ENCODE data around the gene SMAD5. TPM values are rescaled to one million over a fixed set of nuclear protein-coding genes. Genes with fewer than 3 reads are reported as not detected.

Gene SMAD5
- total and polyA plus RNA-seq, 9 donors = 27.9 to 61.8 (median 38.4) TPM

- no peak overlapping the region for H3K4me3 ChIP-seq (ENCODE audit: low read length)
- no CpG with 5 or more reads among the region's 2 CpGs for WGBS (ENCODE audit: insufficient coverage)
- peak; percentile 79 for DNase-seq
- H3K27ac ChIP-seq (ENCODE audit: low read length) = no peak overlapping the region
- no peaks in the 10 kb centered on the region for H3K9me3 ChIP-seq (replicated peaks; ENCODE audit: control insufficient read depth, low read depth, low read length)
- H3K36me3 ChIP-seq (ENCODE audit: control insufficient read depth, insufficient read depth, low read length) = peaks cover 12% of the 10 kb centered on the region
- no peaks in the 10 kb centered on the region for H3K27me3 ChIP-seq (ENCODE audit: control insufficient read depth, insufficient read depth, low read length)
- no peaks in the 10 kb centered on the region for H3K4me1 ChIP-seq (ENCODE audit: control insufficient read depth, insufficient read depth, low read length)
Measured at GRCh38 chr5:136174021-136174659, 41.5 kb downstream of the SMAD5 start.

DNA sequence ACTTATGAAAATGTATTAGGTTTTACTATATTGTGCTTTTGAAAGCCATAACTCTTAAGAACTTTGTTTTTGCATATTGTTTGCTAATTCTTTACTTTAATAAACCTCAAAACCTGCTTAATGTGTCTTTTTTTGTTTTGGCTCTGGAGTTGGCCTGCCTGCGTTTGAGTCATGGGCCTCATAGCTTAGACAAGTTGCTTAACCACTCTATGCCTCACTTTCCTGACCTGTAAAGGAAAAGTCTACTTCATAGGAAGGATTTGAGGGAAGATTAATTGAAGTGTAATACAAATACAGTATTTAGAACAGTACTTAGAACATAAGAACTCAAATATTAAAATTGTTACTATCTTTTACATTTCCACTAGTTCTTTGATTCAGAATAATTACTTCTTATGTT lies 50.0 kb downstream of the SMAD5 start:
- Histone ChIP-seq H3K27me3 (ENCODE audit: control insufficient read depth, insufficient read depth, low read length) (no peaks in the 10 kb centered on the region), H3K36me3 (ENCODE audit: control insufficient read depth, insufficient read depth, low read length) (peaks cover 8% of the 10 kb centered on the region), H3K4me1 (ENCODE audit: control insufficient read depth, insufficient read depth, low read length) (no peaks in the 10 kb centered on the region), H3K9me3 (replicated peaks; ENCODE audit: control insufficient read depth, low read depth, low read length) (no peaks in the 10 kb centered on the region), H3K4me3 (ENCODE audit: low read length) (no peak overlapping the region), H3K27ac (ENCODE audit: low read length) (no peak overlapping the region)
- no CpG with 5 or more reads among the region's 1 CpG for WGBS (ENCODE audit: insufficient coverage)
- no peak for DNase-seq

- Histone ChIP-seq H3K4me1 (ENCODE audit: control insufficient read depth, insufficient read depth, low read length) (peaks cover 2% of the 10 kb centered on the region), H3K9me3 (replicated peaks; ENCODE audit: control insufficient read depth, low read depth, low read length) (no peaks in the 10 kb centered on the region), H3K4me3 (ENCODE audit: low read length) (no peak overlapping the region), H3K27me3 (ENCODE audit: control insufficient read depth, insufficient read depth, low read length) (peaks cover 17% of the 10 kb centered on the region), H3K27ac (ENCODE audit: low read length) (no peak overlapping the region), H3K36me3 (ENCODE audit: control insufficient read depth, insufficient read depth, low read length) (peaks cover 20% of the 10 kb centered on the region)
- WGBS (ENCODE audit: insufficient coverage) = 100% methylated on average over 2 of the region's 5 CpGs
- no peak for DNase-seq
Measured at GRCh38 chr5:136185974-136186665, 53.5 kb downstream of the SMAD5 start.

GRCh38 chr5:136186796-136187195 lies 54.2 kb downstream of the SMAD5 start:
- no peak for DNase-seq
- H3K9me3 ChIP-seq (replicated peaks; ENCODE audit: control insufficient read depth, low read depth, low read length) = no peaks in the 10 kb centered on the region
- 75% methylated on average over 2 of the region's 2 CpGs for WGBS (ENCODE audit: insufficient coverage)

GRCh38 chr5:136188859-136189258 lies 56.2 kb downstream of the SMAD5 start:
- no peak overlapping the region for H3K27ac ChIP-seq (ENCODE audit: low read length)
- 86% methylated on average over 6 of the region's 7 CpGs for WGBS (ENCODE audit: insufficient coverage)
- H3K27me3 ChIP-seq (ENCODE audit: control insufficient read depth, insufficient read depth, low read length) = peaks cover 43% of the 10 kb centered on the region
- peaks cover 20% of the 10 kb centered on the region for H3K4me1 ChIP-seq (ENCODE audit: control insufficient read depth, insufficient read depth, low read length)
- no peak overlapping the region for H3K4me3 ChIP-seq (ENCODE audit: low read length)
- DNase-seq = no peak
- H3K36me3 ChIP-seq (ENCODE audit: control insufficient read depth, insufficient read depth, low read length) = peaks cover 20% of the 10 kb centered on the region
- no peaks in the 10 kb centered on the region for H3K9me3 ChIP-seq (replicated peaks; ENCODE audit: control insufficient read depth, low read depth, low read length)

More at GRCh38 chr5:136186796-136187195, 54.2 kb downstream of the SMAD5 start:
- H3K36me3 ChIP-seq (ENCODE audit: control insufficient read depth, insufficient read depth, low read length) = peaks cover 20% of the 10 kb centered on the region
- peaks cover 9% of the 10 kb centered on the region for H3K4me1 ChIP-seq (ENCODE audit: control insufficient read depth, insufficient read depth, low read length)
- H3K4me3 ChIP-seq (ENCODE audit: low read length) = no peak overlapping the region
- H3K27me3 ChIP-seq (ENCODE audit: control insufficient read depth, insufficient read depth, low read length) = peaks cover 24% of the 10 kb centered on the region
- H3K27ac ChIP-seq (ENCODE audit: low read length) = no peak overlapping the region

- peaks cover 20% of the 10 kb centered on the region for H3K4me1 ChIP-seq (ENCODE audit: control insufficient read depth, insufficient read depth, low read length)
- H3K9me3 ChIP-seq (replicated peaks; ENCODE audit: control insufficient read depth, low read depth, low read length) = no peaks in the 10 kb centered on the region
- peak; percentile 70 for DNase-seq
- no peak overlapping the region for H3K4me3 ChIP-seq (ENCODE audit: low read length)
- H3K27ac ChIP-seq (ENCODE audit: low read length) = no peak overlapping the region
- WGBS (ENCODE audit: insufficient coverage) = 17% methylated on average over 2 of the region's 5 CpGs
- peaks cover 56% of the 10 kb centered on the region for H3K27me3 ChIP-seq (ENCODE audit: control insufficient read depth, insufficient read depth, low read length)
- H3K36me3 ChIP-seq (ENCODE audit: control insufficient read depth, insufficient read depth, low read length) = peaks cover 20% of the 10 kb centered on the region
Measured at GRCh38 chr5:136190091-136190720, 57.6 kb downstream of the SMAD5 start.

GRCh38 chr5:136190904-136191303 lies 58.3 kb downstream of the SMAD5 start:
- WGBS (ENCODE audit: insufficient coverage) = no CpG with 5 or more reads among the region's 1 CpG
- H3K27me3 ChIP-seq (ENCODE audit: control insufficient read depth, insufficient read depth, low read length) = peaks cover 60% of the 10 kb centered on the region
- DNase-seq = no peak
- no peak overlapping the region for H3K4me3 ChIP-seq (ENCODE audit: low read length)
- peaks cover 20% of the 10 kb centered on the region for H3K36me3 ChIP-seq (ENCODE audit: control insufficient read depth, insufficient read depth, low read length)
- no peak overlapping the region for H3K27ac ChIP-seq (ENCODE audit: low read length)
- no peaks in the 10 kb centered on the region for H3K9me3 ChIP-seq (replicated peaks; ENCODE audit: control insufficient read depth, low read depth, low read length)
- peaks cover 20% of the 10 kb centered on the region for H3K4me1 ChIP-seq (ENCODE audit: control insufficient read depth, insufficient read depth, low read length)

- peak overlapping the region; percentile 49 for H3K4me3 ChIP-seq (ENCODE audit: low read length)
- 8% methylated on average over 33 of the region's 44 CpGs for WGBS (ENCODE audit: insufficient coverage)
- peaks cover 16% of the 10 kb centered on the region for H3K36me3 ChIP-seq (ENCODE audit: control insufficient read depth, insufficient read depth, low read length)
- no peak overlapping the region for H3K27ac ChIP-seq (ENCODE audit: low read length)
- peaks cover 20% of the 10 kb centered on the region for H3K4me1 ChIP-seq (ENCODE audit: control insufficient read depth, insufficient read depth, low read length)
- H3K9me3 ChIP-seq (replicated peaks; ENCODE audit: control insufficient read depth, low read depth, low read length) = no peaks in the 10 kb centered on the region
- peak; percentile 33 for DNase-seq
- peaks cover 60% of the 10 kb centered on the region for H3K27me3 ChIP-seq (ENCODE audit: control insufficient read depth, insufficient read depth, low read length)
Measured at GRCh38 chr5:136191304-136192014, 58.8 kb downstream of the SMAD5 start.

GRCh38 chr5:136192015-136192525 lies 59.4 kb downstream of the SMAD5 start:
- no peak for DNase-seq
- Histone ChIP-seq H3K9me3 (replicated peaks; ENCODE audit: control insufficient read depth, low read depth, low read length) (no peaks in the 10 kb centered on the region), H3K4me3 (ENCODE audit: low read length) (peak overlapping the region; percentile 49), H3K36me3 (ENCODE audit: control insufficient read depth, insufficient read depth, low read length) (peaks cover 16% of the 10 kb centered on the region), H3K4me1 (ENCODE audit: control insufficient read depth, insufficient read depth, low read length) (peaks cover 20% of the 10 kb centered on the region), H3K27ac (ENCODE audit: low read length) (no peak overlapping the region), H3K27me3 (ENCODE audit: control insufficient read depth, insufficient read depth, low read length) (peaks cover 60% of the 10 kb centered on the region)
- under 1% methylated on average over 56 of the region's 56 CpGs for WGBS (ENCODE audit: insufficient coverage)

Data from muscle of leg (tissue), 11 donors.